D721Med (cell line): Measurements from ENCODE around the gene EFNB3.

Experiments used
- DNase-seq: peaks from one replicate; pipeline ENCODE4 v3.0.0; 2011; ENCODE audit warnings: low spot score; ENCODE audit not compliant: insufficient read length
- FAIRE-seq: peaks from 2 replicates; lab custom pipeline; 2011; peaks lifted over from hg19 to GRCh38; lab: Jason Lieb, UNC
- CTCF ChIP-seq: IDR thresholded peaks from 2 replicates; pipeline ENCODE4 v1.5.1; 2012; ENCODE audit warnings: mild to moderate bottlenecking, control low read depth; ENCODE audit not compliant: insufficient read depth; ENCODE audit errors: missing control alignments

Gene EFNB3

DNA sequence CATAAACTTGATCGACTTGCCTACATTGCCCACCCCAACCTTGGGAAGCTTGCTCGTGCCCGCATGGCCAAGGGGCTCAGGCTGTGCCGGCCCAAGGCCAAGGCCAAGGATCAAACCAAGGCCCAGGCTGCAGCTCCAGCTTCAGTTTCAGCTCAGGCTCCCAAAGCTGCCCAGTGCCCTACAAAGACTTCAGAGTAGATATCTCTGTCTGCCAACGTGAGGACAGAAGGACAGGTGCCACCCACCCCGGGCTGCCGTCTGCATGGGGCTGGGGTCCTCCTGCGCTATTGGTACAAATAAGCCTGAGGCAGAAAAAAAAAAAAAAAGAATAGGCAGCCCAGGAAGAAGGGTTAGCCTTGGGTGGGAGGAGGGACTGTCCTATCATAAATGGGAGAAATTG is 49.7 kb downstream of the EFNB3 start:
- no peak for FAIRE-seq
- no peak for TF ChIP-seq CTCF
- no peak for DNase-seq

DNA sequence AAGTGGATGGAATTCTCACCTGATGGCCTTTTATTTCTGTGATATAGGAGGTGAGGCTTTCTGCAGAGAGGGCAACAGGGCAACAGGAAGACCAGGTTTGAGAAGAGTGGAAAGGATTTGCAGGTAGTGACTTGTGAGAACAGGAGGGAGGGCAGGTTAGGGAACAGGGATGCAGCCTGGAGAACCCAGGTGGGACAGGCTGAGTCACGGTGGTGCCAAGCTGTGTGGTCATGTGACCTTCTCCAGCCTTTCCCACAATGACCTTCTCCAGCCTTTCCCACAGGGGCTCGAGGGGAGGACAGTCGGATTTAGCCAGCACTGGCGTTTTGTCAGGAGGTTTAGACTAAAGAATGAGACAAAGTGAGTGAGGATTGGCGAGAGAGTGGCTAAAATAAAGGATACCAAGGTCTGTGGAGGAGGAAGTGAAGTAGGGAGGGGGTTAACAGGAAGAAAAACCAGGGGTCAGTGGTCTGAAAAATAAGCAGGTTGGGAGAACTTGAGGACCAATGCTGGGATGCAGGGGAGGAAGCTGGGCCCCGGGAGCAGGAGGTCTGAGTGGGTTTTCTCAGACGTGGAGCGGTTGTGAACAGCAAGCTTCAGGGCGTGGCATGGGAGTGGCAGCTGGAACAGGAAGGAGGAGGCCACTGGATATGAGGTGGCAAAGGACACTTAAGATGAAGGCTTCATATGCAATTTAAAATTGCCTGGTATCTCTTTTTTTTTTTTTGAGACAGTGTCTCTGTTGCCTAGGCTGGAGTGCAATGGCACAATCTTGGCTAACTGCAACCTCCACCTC is 50.3 kb downstream of the EFNB3 start:
- no peak for FAIRE-seq
- TF ChIP-seq CTCF, result no peak
- no peak for DNase-seq

DNA sequence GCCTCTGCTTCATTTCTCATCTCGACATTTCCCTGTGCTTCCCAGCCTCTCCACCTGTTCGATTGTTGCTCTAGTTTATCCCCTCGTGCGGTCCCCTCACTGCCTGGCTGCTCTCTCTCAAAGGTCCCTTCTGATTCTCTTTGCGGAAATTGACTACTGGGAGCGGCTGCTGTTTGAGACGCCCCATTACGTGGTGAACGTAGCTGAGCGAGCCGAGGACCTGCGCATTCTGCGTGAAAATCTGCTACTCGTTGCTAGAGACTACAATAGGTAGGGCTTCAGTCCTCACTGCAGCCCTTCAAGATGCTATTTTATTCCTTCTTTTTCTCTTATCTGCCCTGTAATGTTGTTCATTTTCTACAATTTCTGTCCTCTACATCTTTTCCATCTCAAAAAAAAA is 52.0 kb downstream of the EFNB3 start:
- no peak for TF ChIP-seq CTCF
- DNase-seq (no peak), FAIRE-seq (no peak)
